Measurements from ENCODE around the gene MACF1.

GRCh38 chr1:39342776-39343175, 138.3 kb downstream of the MACF1 start:
- no peak for TF ChIP-seq CTCF (IDR thresholded peaks at IDR 0.05; ENCODE audit: insufficient read depth, low read depth, low read length)
- no peak for TF ChIP-seq EZH2 (IDR thresholded peaks at IDR 0.05; ENCODE audit: insufficient read depth, low read length)
